Breast epithelium (tissue), 3 donors: ENCODE measurements around the gene WSCD1.

Experiments used
- POLR2A ChIP-seq: fragments of 450-650 bp; IDR thresholded peaks from one replicate; pipeline ENCODE4 v1.6.1; 2016; ENCODE audit warnings: antibody characterized with exemption, mild to moderate bottlenecking, moderate library complexity
- POLR2AphosphoS5 ChIP-seq, 3 donors: sonication (generic); formaldehyde crosslinking; IDR thresholded peaks; one replicate each; pipeline ENCODE4 v1.6.1; 2017; ENCODE audit warnings: antibody characterized with exemption in 3 of 3
- TF ChIP-seq, protein P1 (sequence below), 3 donors: fragments of 450-650 bp; IDR thresholded peaks; one replicate each; pipeline ENCODE4 v1.5.1; 2016 to 2017; ENCODE audit warnings: antibody characterized with exemption in 3 of 3, mild to moderate bottlenecking in 3 of 3, moderate library complexity in 3 of 3

DNA sequence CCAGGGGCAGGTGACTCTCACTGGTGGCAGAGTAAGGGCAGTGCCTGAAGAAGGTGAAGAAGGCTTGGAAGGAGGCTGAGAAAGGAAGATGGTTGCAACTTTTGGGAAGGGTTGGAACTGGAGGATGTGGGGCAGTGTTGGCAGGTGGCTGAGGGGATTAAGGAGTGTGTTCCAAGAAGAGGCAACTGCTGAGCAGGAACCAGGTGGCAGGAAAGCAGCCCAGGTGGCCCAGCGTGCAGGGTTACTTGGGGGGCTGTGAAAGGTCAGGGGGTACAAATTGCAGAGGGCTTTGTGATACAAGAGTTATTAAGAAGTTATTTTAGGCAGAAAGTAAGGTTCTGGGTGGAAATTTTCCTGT lies 28.6 kb downstream of the WSCD1 start:
- TF ChIP-seq, protein P1, sequence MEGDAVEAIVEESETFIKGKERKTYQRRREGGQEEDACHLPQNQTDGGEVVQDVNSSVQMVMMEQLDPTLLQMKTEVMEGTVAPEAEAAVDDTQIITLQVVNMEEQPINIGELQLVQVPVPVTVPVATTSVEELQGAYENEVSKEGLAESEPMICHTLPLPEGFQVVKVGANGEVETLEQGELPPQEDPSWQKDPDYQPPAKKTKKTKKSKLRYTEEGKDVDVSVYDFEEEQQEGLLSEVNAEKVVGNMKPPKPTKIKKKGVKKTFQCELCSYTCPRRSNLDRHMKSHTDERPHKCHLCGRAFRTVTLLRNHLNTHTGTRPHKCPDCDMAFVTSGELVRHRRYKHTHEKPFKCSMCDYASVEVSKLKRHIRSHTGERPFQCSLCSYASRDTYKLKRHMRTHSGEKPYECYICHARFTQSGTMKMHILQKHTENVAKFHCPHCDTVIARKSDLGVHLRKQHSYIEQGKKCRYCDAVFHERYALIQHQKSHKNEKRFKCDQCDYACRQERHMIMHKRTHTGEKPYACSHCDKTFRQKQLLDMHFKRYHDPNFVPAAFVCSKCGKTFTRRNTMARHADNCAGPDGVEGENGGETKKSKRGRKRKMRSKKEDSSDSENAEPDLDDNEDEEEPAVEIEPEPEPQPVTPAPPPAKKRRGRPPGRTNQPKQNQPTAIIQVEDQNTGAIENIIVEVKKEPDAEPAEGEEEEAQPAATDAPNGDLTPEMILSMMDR (IDR thresholded peaks at IDR 0.05) = no peak
- TF ChIP-seq POLR2A = no peak
- TF ChIP-seq POLR2AphosphoS5 (IDR thresholded peaks at IDR 0.05) = no peak
